ENCODE results near the gene TSSK6.

TSSK6 gene

GRCh38 chr19:19531951-19532805 lies 16.8 kb upstream of the TSSK6 start:
- in situ Hi-C loops (cut with MboI; ENCODE audit: low sequenced_read_pairs, unreplicated experiment) = loop anchor here (10.0 to 25.0 kb wide), 2 partner anchors 423 to 755 kb away; no protein-coding TSS in a partner anchor
- peak; percentile 86 for DNase-seq (ENCODE audit: low spot score)
- TF ChIP-seq, protein P1, sequence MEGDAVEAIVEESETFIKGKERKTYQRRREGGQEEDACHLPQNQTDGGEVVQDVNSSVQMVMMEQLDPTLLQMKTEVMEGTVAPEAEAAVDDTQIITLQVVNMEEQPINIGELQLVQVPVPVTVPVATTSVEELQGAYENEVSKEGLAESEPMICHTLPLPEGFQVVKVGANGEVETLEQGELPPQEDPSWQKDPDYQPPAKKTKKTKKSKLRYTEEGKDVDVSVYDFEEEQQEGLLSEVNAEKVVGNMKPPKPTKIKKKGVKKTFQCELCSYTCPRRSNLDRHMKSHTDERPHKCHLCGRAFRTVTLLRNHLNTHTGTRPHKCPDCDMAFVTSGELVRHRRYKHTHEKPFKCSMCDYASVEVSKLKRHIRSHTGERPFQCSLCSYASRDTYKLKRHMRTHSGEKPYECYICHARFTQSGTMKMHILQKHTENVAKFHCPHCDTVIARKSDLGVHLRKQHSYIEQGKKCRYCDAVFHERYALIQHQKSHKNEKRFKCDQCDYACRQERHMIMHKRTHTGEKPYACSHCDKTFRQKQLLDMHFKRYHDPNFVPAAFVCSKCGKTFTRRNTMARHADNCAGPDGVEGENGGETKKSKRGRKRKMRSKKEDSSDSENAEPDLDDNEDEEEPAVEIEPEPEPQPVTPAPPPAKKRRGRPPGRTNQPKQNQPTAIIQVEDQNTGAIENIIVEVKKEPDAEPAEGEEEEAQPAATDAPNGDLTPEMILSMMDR (IDR thresholded peaks at IDR 0.05; ENCODE audit: borderline replicate concordance, control extremely low read depth, extremely low read depth, insufficient read depth, missing control alignments) = peak; percentile 96

DNA sequence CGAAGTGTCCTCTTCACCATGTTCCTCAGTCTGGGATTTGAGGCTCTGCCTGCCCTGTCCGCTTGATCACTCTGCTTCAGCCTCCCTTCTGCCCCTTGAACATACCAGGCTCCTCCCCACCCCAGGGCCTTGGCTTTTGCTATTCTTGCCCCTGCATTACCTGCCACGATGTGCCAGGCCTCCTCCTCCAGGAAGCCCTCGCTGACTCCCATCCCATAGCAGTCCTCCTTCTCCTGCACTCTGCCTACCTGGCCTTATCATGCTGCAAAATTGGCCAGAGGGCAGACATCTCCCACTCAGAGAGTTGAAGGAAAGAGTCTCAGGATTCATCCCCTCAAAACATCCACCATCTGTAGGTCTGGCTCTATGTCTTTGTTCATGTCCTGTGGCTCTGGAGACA lies 15.5 kb upstream of the TSSK6 start:
- no peak for DNase-seq (ENCODE audit: low spot score)
- in situ Hi-C loops (cut with MboI; ENCODE audit: low sequenced_read_pairs, unreplicated experiment) = loop anchor here (10.0 to 25.0 kb wide), 2 partner anchors 424 to 756 kb away; no protein-coding TSS in a partner anchor
- TF ChIP-seq, protein P1 (IDR thresholded peaks at IDR 0.05; ENCODE audit: borderline replicate concordance, control extremely low read depth, extremely low read depth, insufficient read depth, missing control alignments) = no peak

GRCh38 chr19:19530423-19530804 lies 15.1 kb upstream of the TSSK6 start:
- TF ChIP-seq, protein P1 (IDR thresholded peaks at IDR 0.05; ENCODE audit: borderline replicate concordance, control extremely low read depth, extremely low read depth, insufficient read depth, missing control alignments) = no peak
- DNase-seq (ENCODE audit: low spot score) = no peak
- in situ Hi-C loops (cut with MboI; ENCODE audit: low sequenced_read_pairs, unreplicated experiment) = loop anchor here (10.0 to 25.0 kb wide), 2 partner anchors 424 to 757 kb away; no protein-coding TSS in a partner anchor

- in situ Hi-C loops (cut with MboI; ENCODE audit: low sequenced_read_pairs, unreplicated experiment) = loop anchor here (10.0 to 25.0 kb wide), 2 partner anchors 425 to 757 kb away; no protein-coding TSS in a partner anchor
- DNase-seq (ENCODE audit: low spot score) = no peak
- TF ChIP-seq, protein P1 (IDR thresholded peaks at IDR 0.05; ENCODE audit: borderline replicate concordance, control extremely low read depth, extremely low read depth, insufficient read depth, missing control alignments) = no peak
These were observed 14.6 kb upstream of the TSSK6 start for GRCh38 chr19:19529783-19530422.

- TF ChIP-seq, protein P1 (IDR thresholded peaks at IDR 0.05; ENCODE audit: borderline replicate concordance, control extremely low read depth, extremely low read depth, insufficient read depth, missing control alignments) = no peak
- no peak for DNase-seq (ENCODE audit: low spot score)
- in situ Hi-C loops (cut with MboI; ENCODE audit: low sequenced_read_pairs, unreplicated experiment) = loop anchor here (25.0 kb wide), 1 partner anchor 758 kb away; no protein-coding TSS in a partner anchor
These were observed 13.6 kb upstream of the TSSK6 start, which contains the start of gene YJEFN3 for GRCh38 chr19:19528721-19529490. Gene YJEFN3 (plus strand): TSS chr19:19528911. CDS start chr19:19528933, 22 bp downstream.
